PFSK-1 (cell line): Measurements from ENCODE around the gene DAAM2.

Experiments
- FOXP2 ChIP-seq: optimal IDR thresholded peaks from 2 replicates; pipeline ENCODE3; 2011; ENCODE audit warnings: borderline replicate concordance, control low read depth, inconsistent platforms; ENCODE audit not compliant: insufficient read depth; ENCODE audit errors: extremely low read length, extremely low read depth
- POLR2AphosphoS5 ChIP-seq: IDR thresholded peaks from 2 replicates; pipeline ENCODE4 v1.6.1; 2012; ENCODE audit warnings: low read depth, mild to moderate bottlenecking, control low read depth, low read length, moderate library complexity
- SIN3A ChIP-seq: IDR thresholded peaks from 2 replicates; pipeline ENCODE4 v1.6.1; 2012; ENCODE audit warnings: mild to moderate bottlenecking, low read length, moderate library complexity, borderline replicate concordance; ENCODE audit not compliant: insufficient read depth
- TAF1 ChIP-seq: IDR thresholded peaks from 2 replicates; pipeline ENCODE4 v1.6.1; 2012; ENCODE audit warnings: low read length, control low read depth, borderline replicate concordance; ENCODE audit not compliant: insufficient read depth
- TF ChIP-seq, protein P1 (sequence below), 2 experiments: IDR thresholded peaks; 2 replicates each; pipeline versions ENCODE4 v1.6.1 to v1.8.0; 2011 to 2012; ENCODE audit warnings: low read depth in 2 of 2, low read length in 2 of 2, control low read depth in 1 of 2, inconsistent platforms in 1 of 2, mild to moderate bottlenecking in 1 of 2, moderate library complexity in 1 of 2; ENCODE audit not compliant: insufficient read depth in 1 of 2

The DAAM2 gene

DNA sequence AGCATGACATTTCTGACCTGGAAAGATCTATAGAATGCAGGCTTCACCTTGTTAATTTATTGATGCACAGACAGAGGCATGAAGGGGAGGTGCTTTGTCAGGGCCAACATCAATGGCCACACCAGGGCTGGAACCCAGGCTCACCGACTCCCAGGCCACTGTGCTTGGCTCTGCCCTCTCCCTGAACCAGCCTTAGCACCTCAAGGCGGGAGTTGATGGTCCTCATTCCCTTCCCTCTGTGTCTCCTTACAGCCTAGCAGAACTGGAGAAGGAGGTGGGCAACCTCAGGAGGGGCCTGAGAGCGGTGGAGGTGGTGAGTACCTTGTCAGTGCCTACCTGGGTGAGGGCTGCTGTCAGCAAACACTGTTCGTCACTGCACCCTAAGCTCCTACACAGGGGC is 106.4 kb downstream of the DAAM2 start:
- TF ChIP-seq FOXP2 (no peak), SIN3A (no peak), POLR2AphosphoS5 (no peak), TAF1 (no peak)
- TF ChIP-seq, protein P1, sequence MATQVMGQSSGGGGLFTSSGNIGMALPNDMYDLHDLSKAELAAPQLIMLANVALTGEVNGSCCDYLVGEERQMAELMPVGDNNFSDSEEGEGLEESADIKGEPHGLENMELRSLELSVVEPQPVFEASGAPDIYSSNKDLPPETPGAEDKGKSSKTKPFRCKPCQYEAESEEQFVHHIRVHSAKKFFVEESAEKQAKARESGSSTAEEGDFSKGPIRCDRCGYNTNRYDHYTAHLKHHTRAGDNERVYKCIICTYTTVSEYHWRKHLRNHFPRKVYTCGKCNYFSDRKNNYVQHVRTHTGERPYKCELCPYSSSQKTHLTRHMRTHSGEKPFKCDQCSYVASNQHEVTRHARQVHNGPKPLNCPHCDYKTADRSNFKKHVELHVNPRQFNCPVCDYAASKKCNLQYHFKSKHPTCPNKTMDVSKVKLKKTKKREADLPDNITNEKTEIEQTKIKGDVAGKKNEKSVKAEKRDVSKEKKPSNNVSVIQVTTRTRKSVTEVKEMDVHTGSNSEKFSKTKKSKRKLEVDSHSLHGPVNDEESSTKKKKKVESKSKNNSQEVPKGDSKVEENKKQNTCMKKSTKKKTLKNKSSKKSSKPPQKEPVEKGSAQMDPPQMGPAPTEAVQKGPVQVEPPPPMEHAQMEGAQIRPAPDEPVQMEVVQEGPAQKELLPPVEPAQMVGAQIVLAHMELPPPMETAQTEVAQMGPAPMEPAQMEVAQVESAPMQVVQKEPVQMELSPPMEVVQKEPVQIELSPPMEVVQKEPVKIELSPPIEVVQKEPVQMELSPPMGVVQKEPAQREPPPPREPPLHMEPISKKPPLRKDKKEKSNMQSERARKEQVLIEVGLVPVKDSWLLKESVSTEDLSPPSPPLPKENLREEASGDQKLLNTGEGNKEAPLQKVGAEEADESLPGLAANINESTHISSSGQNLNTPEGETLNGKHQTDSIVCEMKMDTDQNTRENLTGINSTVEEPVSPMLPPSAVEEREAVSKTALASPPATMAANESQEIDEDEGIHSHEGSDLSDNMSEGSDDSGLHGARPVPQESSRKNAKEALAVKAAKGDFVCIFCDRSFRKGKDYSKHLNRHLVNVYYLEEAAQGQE (IDR thresholded peaks at IDR 0.05; ENCODE audit: insufficient read depth in 1 of 2, low read depth in 2 of 2, low read length in 2 of 2) = no peak

DNA sequence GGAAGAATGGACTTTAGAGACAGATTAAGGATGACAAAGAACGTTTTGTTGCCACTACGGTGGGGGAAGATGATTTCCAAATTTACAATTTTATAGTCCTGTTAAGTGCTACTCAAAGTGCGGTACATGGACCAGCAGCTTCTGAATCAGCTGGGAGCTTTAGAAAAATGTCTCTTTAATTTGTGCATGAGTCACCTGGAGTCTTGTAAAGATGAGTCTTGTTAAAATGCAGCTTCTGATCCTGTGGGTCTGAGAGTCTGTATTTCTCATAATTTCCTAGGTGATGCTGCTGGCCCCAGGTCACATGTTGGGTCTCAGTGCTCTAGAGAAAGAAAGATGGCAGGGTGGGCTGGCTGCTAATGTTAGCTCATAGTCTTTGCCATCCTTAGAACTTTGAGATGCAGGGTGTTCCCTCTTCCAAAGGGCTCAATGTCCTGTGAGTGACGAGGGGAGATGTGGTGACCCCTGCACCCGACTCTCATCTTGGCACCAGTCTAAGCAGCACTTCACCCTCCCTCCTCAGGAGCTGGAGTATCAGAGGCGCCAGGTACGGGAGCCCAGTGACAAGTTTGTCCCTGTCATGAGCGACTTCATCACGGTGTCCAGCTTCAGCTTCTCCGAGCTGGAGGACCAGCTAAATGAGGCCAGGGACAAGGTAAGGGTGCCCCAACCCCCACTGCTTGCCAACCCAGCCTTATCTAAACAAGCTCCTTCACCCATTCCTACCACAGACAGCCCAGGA is 107.5 kb downstream of the DAAM2 start:
- TF ChIP-seq, protein P1 (IDR thresholded peaks at IDR 0.05; ENCODE audit: insufficient read depth in 1 of 2, low read depth in 2 of 2, low read length in 2 of 2) = no peak
- TF ChIP-seq FOXP2 (no peak), TAF1 (no peak), POLR2AphosphoS5 (no peak), SIN3A (no peak)

DNA sequence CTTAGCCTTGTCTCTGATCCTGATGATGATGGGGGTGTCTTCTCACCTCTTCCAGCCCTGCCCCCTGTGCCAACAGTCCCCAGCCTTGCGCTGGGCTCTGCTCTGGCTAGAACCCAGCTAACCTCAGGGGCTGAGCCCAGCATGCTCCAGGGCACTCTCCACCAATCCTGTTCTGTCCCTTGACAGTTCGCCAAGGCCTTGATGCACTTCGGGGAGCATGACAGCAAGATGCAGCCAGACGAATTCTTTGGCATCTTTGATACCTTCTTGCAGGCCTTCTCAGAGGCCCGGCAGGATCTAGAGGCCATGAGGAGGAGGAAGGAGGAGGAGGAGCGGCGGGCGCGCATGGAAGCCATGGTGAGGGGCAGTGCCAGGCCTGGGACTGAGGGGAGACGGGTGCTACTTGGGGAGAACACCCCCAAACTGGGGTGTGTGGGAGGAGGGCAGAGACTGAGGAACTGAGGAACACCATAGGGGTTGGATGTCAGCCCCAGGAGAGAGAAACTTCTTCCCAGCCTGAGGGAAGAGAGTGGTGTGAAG is 109.0 kb downstream of the DAAM2 start:
- TF ChIP-seq FOXP2 = no peak
- no peak for TF ChIP-seq SIN3A
- TF ChIP-seq TAF1 = no peak
- TF ChIP-seq, protein P1 (IDR thresholded peaks at IDR 0.05; ENCODE audit: insufficient read depth in 1 of 2, low read depth in 2 of 2, low read length in 2 of 2) = no peak
- no peak for TF ChIP-seq POLR2AphosphoS5

DNA sequence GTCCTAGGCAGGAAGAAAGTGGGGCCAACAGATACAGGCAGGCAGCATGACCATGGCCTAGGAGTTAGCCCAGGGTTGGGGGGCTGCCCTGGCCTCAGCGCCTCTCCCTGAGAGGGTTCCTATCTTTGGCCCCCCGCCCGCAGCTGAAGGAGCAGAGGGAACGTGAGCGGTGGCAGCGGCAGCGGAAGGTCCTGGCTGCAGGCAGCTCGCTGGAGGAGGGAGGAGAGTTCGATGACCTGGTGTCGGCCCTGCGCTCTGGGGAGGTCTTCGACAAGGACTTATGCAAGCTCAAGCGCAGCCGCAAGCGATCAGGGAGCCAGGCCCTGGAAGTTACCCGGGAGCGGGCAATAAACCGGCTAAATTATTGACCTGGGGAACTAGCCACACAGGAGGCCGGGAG is 109.5 kb downstream of the DAAM2 start:
- TF ChIP-seq TAF1 (no peak), FOXP2 (no peak), POLR2AphosphoS5 (no peak), SIN3A (no peak)
- TF ChIP-seq, protein P1 (IDR thresholded peaks at IDR 0.05; ENCODE audit: insufficient read depth in 1 of 2, low read depth in 2 of 2, low read length in 2 of 2) = no peak
